Measurements from ENCODE around the gene STRIP2. TPM values are rescaled to one million over a fixed set of nuclear protein-coding genes. Genes with fewer than 3 reads are reported as not detected.

The STRIP2 gene
- total RNA-seq, 1 experiment from 2014 or later: 10.8 TPM

DNA sequence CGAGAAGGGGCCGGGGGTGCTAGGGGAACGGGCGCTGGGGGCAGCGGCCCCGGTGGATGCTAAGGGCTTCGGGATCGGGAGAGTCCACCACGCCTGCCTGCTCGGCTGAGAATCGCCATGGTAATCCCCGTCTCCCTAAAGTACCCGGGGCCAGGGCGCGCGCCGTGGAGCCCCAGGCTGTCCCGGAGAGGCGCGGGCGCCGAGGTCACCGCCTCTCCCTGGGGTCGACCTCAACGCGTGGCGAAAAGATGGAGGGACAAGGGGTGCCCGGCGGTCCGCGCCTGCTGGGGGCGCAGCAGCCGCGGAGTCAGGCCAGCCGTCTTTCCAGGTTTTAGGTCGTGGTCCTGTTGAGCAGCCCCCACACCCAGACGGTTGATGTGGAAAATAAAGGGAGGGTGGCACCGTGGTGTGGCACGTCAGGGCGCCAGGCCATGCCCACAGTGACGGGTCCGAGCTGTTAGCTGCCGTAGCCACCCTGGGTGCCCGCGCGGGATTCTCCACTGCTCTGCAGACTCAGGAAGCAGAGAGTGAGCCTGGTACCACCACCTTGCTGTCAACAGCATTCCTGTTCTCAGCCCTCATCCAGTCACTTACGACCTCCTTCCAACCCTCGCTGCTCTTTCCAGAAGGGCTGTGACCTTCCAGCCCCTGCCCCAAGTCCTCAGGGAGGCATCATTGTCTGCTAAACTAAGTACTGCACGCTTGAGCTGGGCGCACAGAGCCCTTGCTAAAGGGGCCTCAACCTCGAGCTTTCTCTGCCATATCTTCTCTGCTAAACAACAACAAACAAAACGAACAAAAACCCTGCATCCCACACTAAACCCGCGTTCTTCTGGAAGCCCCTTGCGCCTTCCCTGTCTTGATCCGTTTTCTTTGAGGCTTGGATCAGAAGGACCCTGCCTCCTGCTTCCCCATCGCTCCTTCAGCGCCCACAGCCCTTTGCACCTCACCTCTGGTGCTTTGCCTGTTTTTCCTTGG is 68.8 kb downstream of the STRIP2 start:
- no peaks in the 10 kb centered on the region for H3K9me3 ChIP-seq (ENCODE audit: control insufficient read depth in 1 of 2, insufficient read depth in 1 of 2, low read depth in 1 of 2, low read length in 2 of 2)
- no peak overlapping the region for H2AFZ ChIP-seq (ENCODE audit: low read depth, low read length, poor library complexity, severe bottlenecking)
- H3K79me2 ChIP-seq (ENCODE audit: insufficient read depth, low read length): no peaks in the 10 kb centered on the region
- peak overlapping the region; percentile 61 to 66 for H3K4me3 ChIP-seq (replicated peaks in 1 of 2; ENCODE audit: low read depth in 1 of 2, low read length in 2 of 2)
- no peaks in the 10 kb centered on the region for H3K27me3 ChIP-seq (ENCODE audit: insufficient read depth, low read length)
- peak overlapping the region; percentile 96 for H3K4me2 ChIP-seq (ENCODE audit: low read length)
- BruUV-seq (replicated peaks): no TSS peak
- TF ChIP-seq ELF1 (IDR thresholded peaks at IDR 0.05; ENCODE audit: borderline replicate concordance, low read depth) (no peak), ZFX (IDR thresholded peaks at IDR 0.05) (peak; percentile 65)
- no peaks in the 10 kb centered on the region for H3K9me2 ChIP-seq (ENCODE audit: insufficient read depth)
- H3K27ac ChIP-seq (ENCODE audit: low read depth, low read length): peak overlapping the region; percentile 44; the same call in 1 of the 2 replicates
- POLR2A ChIA-PET: no interaction called here
- DNase-seq (ENCODE audit: low read depth, low spot score) (no peak), ATAC-seq (no peak)
- peaks cover 2 to 19% of the 10 kb centered on the region in 2 experiments; a peak in 2 of 4 replicates for H3K4me1 ChIP-seq (ENCODE audit: control insufficient read depth in 1 of 2, insufficient read depth in 2 of 2, low read length in 2 of 2)
- H3K9ac ChIP-seq (ENCODE audit: low read length): peak overlapping the region; percentile 72
- RAD21 ChIA-PET (ENCODE audit: low non-redundant PET in 1 of 2, low total read pairs in 2 of 2, uncharacterized antibody in 2 of 2, unreplicated experiment in 2 of 2): no interaction called here
- H3K36me3 ChIP-seq (ENCODE audit: control insufficient read depth in 1 of 2, insufficient read depth in 2 of 2, low read length in 2 of 2): no peaks in the 10 kb centered on the region
- intact Hi-C loops (cut with micrococcal nuclease): no loop called here
- H4K20me1 ChIP-seq (ENCODE audit: insufficient read depth): no peaks in the 10 kb centered on the region
- CTCF ChIA-PET: no interaction called here

DNA sequence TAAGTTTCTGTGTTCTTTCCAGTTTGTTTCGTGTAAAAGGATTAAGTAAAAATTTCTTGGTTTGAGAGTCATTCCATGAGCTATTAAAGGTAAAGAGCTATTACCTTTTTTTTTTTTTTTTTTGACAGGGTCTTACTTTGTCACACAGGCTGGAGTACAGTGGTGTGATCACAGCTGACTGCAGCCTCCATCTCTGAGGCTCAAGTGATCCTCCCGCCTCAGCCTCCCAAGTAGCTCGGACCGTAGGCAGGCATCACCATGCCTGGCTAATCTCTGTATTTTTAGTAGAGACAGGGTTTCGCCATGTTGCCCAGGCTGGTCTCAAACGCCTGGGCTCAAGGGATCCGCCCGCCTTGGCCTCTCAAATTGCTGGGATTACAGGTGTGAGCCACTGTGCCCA is 69.5 kb downstream of the STRIP2 start:
- Histone ChIP-seq H2AFZ (ENCODE audit: low read depth, low read length, poor library complexity, severe bottlenecking) (no peak overlapping the region), H3K27ac (ENCODE audit: low read depth, low read length) (no peak overlapping the region), H3K9ac (ENCODE audit: low read length) (no peak overlapping the region), H3K4me3 (replicated peaks in 1 of 2; ENCODE audit: low read depth in 1 of 2, low read length in 2 of 2) (no peak overlapping the region), H3K9me3 (ENCODE audit: control insufficient read depth in 1 of 2, insufficient read depth in 1 of 2, low read depth in 1 of 2, low read length in 2 of 2) (no peaks in the 10 kb centered on the region), H4K20me1 (ENCODE audit: insufficient read depth) (no peaks in the 10 kb centered on the region), H3K79me2 (ENCODE audit: insufficient read depth, low read length) (no peaks in the 10 kb centered on the region), H3K4me2 (ENCODE audit: low read length) (no peak overlapping the region; the same call in 1 of the 2 replicates), H3K27me3 (ENCODE audit: insufficient read depth, low read length) (no peaks in the 10 kb centered on the region), H3K4me1 (ENCODE audit: control insufficient read depth in 1 of 2, insufficient read depth in 2 of 2, low read length in 2 of 2) (peaks cover 2 to 19% of the 10 kb centered on the region in 2 experiments; a peak in 2 of 4 replicates), H3K9me2 (ENCODE audit: insufficient read depth) (no peaks in the 10 kb centered on the region), H3K36me3 (ENCODE audit: control insufficient read depth in 1 of 2, insufficient read depth in 2 of 2, low read length in 2 of 2) (no peaks in the 10 kb centered on the region)
- ATAC-seq (no peak), DNase-seq (ENCODE audit: low read depth, low spot score) (no peak)
- TF ChIP-seq CEBPB (IDR thresholded peaks at IDR 0.05; ENCODE audit: low read depth) (no peak), SRF (IDR thresholded peaks at IDR 0.05; ENCODE audit: low read depth) (no peak), SP1 (IDR thresholded peaks at IDR 0.05; ENCODE audit: low read depth) (no peak), EZH2 (IDR thresholded peaks at IDR 0.05) (no peak), EGR1 (IDR thresholded peaks at IDR 0.05; ENCODE audit: low read depth) (no peak), POLR2AphosphoS5 (IDR thresholded peaks at IDR 0.05; ENCODE audit: low read depth, low read length) (no peak)
- TF ChIP-seq, protein P1, sequence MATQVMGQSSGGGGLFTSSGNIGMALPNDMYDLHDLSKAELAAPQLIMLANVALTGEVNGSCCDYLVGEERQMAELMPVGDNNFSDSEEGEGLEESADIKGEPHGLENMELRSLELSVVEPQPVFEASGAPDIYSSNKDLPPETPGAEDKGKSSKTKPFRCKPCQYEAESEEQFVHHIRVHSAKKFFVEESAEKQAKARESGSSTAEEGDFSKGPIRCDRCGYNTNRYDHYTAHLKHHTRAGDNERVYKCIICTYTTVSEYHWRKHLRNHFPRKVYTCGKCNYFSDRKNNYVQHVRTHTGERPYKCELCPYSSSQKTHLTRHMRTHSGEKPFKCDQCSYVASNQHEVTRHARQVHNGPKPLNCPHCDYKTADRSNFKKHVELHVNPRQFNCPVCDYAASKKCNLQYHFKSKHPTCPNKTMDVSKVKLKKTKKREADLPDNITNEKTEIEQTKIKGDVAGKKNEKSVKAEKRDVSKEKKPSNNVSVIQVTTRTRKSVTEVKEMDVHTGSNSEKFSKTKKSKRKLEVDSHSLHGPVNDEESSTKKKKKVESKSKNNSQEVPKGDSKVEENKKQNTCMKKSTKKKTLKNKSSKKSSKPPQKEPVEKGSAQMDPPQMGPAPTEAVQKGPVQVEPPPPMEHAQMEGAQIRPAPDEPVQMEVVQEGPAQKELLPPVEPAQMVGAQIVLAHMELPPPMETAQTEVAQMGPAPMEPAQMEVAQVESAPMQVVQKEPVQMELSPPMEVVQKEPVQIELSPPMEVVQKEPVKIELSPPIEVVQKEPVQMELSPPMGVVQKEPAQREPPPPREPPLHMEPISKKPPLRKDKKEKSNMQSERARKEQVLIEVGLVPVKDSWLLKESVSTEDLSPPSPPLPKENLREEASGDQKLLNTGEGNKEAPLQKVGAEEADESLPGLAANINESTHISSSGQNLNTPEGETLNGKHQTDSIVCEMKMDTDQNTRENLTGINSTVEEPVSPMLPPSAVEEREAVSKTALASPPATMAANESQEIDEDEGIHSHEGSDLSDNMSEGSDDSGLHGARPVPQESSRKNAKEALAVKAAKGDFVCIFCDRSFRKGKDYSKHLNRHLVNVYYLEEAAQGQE (IDR thresholded peaks at IDR 0.05; ENCODE audit: low read depth): no peak
- TF ChIP-seq, protein P2, sequence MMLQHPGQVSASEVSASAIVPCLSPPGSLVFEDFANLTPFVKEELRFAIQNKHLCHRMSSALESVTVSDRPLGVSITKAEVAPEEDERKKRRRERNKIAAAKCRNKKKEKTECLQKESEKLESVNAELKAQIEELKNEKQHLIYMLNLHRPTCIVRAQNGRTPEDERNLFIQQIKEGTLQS (IDR thresholded peaks at IDR 0.05): no peak
- TSS peak; percentile 39 for BruUV-seq (replicated peaks)
- ChIA-PET CTCF (no interaction called here), RAD21 (ENCODE audit: low non-redundant PET in 1 of 2, low total read pairs in 2 of 2, uncharacterized antibody in 2 of 2, unreplicated experiment in 2 of 2) (no interaction called here), POLR2A (no interaction called here)
- intact Hi-C loops (cut with micrococcal nuclease): no loop called here
